ENCODE measurements around the gene AQP6. TPM values are rescaled to one million over a fixed set of nuclear protein-coding genes. Genes with fewer than 3 reads are reported as not detected.

The AQP6 gene
- total RNA-seq, 1 experiment from 2014 or later: 0.09 TPM

DNA sequence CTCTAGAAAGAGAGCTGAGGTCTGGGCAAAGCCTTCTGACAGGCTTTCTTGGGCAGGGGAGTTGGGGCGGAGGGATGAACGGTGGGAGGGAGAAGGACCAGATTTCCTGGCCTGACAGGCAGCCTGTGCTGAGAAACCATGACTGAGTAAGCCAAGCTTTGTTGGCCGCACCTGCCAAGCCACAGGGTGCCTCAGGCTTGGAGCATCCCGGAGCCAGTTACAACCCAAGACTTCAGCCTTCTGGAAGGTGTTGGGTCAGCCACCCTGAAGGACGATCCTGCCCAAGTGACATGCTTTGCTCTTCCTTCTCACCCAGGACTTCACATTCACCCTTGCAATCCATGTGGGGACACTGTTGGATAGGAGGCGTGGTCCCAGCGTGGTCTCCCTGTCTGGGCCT is 43.2 kb upstream of the AQP6 start:
- no peak overlapping the region for H2AFZ ChIP-seq (ENCODE audit: low read length)
- H2BK12ac ChIP-seq (ENCODE audit: insufficient read length, low read depth, low read length): no peak overlapping the region
- no peak overlapping the region for H3K27ac Mint-ChIP-seq
- H4K5ac ChIP-seq (ENCODE audit: insufficient read length, low read depth, low read length): no peak overlapping the region
- no peak overlapping the region for H3K18ac ChIP-seq (ENCODE audit: insufficient read length, low read depth, low read length)
- H3K27ac ChIP-seq (ENCODE audit: insufficient read length, low read depth, low read length): no peak overlapping the region
- H4K91ac ChIP-seq (ENCODE audit: insufficient read length, low read depth, low read length): no peak overlapping the region
- H2BK120ac ChIP-seq (ENCODE audit: low read depth, low read length, poor library complexity, severe bottlenecking): no peak overlapping the region
- no peaks in the 10 kb centered on the region for H3K27me3 ChIP-seq (ENCODE audit: insufficient read depth, low read length)
- WGBS (ENCODE audit: extremely low coverage, insufficient read length, low lambda C conversion rate): no CpG with 5 or more reads among the region's 7 CpGs
- H3K4me1 ChIP-seq (ENCODE audit: insufficient read depth, low read length): no peaks in the 10 kb centered on the region
- no peak overlapping the region for H2AK5ac ChIP-seq (ENCODE audit: insufficient read length, low read length)
- no peaks in the 10 kb centered on the region for H3K23me2 ChIP-seq (ENCODE audit: insufficient read length, low read depth, low read length, poor library complexity, severe bottlenecking)
- no peak overlapping the region for H3K14ac ChIP-seq (ENCODE audit: insufficient read depth, low read length)
- H3K9me3 ChIP-seq (ENCODE audit: control insufficient read depth, low read depth, low read length): no peaks in the 10 kb centered on the region
- TF ChIP-seq, protein P1, sequence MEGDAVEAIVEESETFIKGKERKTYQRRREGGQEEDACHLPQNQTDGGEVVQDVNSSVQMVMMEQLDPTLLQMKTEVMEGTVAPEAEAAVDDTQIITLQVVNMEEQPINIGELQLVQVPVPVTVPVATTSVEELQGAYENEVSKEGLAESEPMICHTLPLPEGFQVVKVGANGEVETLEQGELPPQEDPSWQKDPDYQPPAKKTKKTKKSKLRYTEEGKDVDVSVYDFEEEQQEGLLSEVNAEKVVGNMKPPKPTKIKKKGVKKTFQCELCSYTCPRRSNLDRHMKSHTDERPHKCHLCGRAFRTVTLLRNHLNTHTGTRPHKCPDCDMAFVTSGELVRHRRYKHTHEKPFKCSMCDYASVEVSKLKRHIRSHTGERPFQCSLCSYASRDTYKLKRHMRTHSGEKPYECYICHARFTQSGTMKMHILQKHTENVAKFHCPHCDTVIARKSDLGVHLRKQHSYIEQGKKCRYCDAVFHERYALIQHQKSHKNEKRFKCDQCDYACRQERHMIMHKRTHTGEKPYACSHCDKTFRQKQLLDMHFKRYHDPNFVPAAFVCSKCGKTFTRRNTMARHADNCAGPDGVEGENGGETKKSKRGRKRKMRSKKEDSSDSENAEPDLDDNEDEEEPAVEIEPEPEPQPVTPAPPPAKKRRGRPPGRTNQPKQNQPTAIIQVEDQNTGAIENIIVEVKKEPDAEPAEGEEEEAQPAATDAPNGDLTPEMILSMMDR (conservative IDR thresholded peaks at IDR 0.05): no peak
- H2BK5ac ChIP-seq (ENCODE audit: insufficient read length, low read length): no peak overlapping the region
- no peak overlapping the region for H3K4ac ChIP-seq (ENCODE audit: low read depth, low read length)
- peaks cover 7% of the 10 kb centered on the region for H3K27me3 Mint-ChIP-seq (ENCODE audit: low read depth)
- H2BK15ac ChIP-seq (ENCODE audit: low read depth, low read length): no peak overlapping the region
- H3K36me3 Mint-ChIP-seq (ENCODE audit: insufficient read depth in 1 of 3, low read depth in 3 of 3): no peaks in the 10 kb centered on the region
- no peaks in the 10 kb centered on the region for H3K9me3 Mint-ChIP-seq
- H3T11ph ChIP-seq (ENCODE audit: low read length): no peak overlapping the region
- H4K8ac ChIP-seq (replicated peaks; ENCODE audit: insufficient read length, low read depth, low read length): no peak overlapping the region
- H3K4me2 ChIP-seq (ENCODE audit: insufficient read depth, insufficient read length, low read length): no peak overlapping the region
- H4K20me1 ChIP-seq (ENCODE audit: control insufficient read depth, insufficient read depth, insufficient read length): no peaks in the 10 kb centered on the region
- no peak overlapping the region for H3K4me3 Mint-ChIP-seq
- H3K79me1 ChIP-seq (ENCODE audit: insufficient read depth, low read depth, low read length, poor library complexity, severe bottlenecking): no peaks in the 10 kb centered on the region
- peaks cover 4 to 10% of the 10 kb centered on the region in 2 experiments for H3K4me1 Mint-ChIP-seq
- no peak overlapping the region for H3K23ac ChIP-seq (ENCODE audit: insufficient read length, low read depth, low read length)
- no peak overlapping the region for H2BK20ac ChIP-seq (ENCODE audit: low read depth, low read length, poor library complexity, severe bottlenecking)
- no peaks in the 10 kb centered on the region for H3K79me2 ChIP-seq (ENCODE audit: insufficient read depth, low read length)
- no peak overlapping the region for H3K56ac ChIP-seq (ENCODE audit: insufficient read length, low read depth, low read length)
- no peak overlapping the region for H3K9ac ChIP-seq (ENCODE audit: extremely low read depth, insufficient read length, low read length)
- peak; percentile 21 for DNase-seq

Data from H9 (cell line).